ENCODE data around the gene SAMD15.
A peak's percentile ranks its signal among the peaks of the same experiment; 100 is the strongest.

SAMD15 gene

DNA sequence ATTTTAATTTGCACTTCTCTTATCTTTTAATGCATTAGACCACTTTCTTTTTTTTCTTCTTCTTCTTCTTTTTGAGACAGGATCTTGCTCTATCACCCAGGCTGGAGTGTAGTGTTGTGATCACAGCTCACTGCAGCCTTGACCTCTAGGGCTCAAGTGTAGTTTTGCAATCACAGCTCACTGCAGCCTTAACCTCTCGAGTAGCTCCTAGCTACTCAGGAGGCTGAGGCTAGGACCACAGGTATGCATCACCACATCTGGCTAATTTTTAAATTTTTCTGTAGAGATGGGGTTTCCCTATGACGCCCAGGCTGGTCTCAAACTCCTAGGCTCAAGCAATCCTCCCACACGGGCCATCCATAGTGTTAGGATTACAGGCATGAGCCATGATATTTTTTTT, 13.0 kb upstream of the SAMD15 start:
- no peaks in the 10 kb centered on the region for H3K27me3 ChIP-seq (replicated peaks; ENCODE audit: control insufficient read depth, insufficient read depth, low read length)
- TF ChIP-seq, protein P1, sequence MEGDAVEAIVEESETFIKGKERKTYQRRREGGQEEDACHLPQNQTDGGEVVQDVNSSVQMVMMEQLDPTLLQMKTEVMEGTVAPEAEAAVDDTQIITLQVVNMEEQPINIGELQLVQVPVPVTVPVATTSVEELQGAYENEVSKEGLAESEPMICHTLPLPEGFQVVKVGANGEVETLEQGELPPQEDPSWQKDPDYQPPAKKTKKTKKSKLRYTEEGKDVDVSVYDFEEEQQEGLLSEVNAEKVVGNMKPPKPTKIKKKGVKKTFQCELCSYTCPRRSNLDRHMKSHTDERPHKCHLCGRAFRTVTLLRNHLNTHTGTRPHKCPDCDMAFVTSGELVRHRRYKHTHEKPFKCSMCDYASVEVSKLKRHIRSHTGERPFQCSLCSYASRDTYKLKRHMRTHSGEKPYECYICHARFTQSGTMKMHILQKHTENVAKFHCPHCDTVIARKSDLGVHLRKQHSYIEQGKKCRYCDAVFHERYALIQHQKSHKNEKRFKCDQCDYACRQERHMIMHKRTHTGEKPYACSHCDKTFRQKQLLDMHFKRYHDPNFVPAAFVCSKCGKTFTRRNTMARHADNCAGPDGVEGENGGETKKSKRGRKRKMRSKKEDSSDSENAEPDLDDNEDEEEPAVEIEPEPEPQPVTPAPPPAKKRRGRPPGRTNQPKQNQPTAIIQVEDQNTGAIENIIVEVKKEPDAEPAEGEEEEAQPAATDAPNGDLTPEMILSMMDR (IDR thresholded peaks at IDR 0.05; ENCODE audit: insufficient read depth, low read length, poor library complexity, severe bottlenecking): no peak
- H3K4me3 ChIP-seq (replicated peaks; ENCODE audit: low read depth, low read length): no peak overlapping the region
- DNase-seq (ENCODE audit: extremely low read depth, insufficient read length): no peak
- H3K36me3 ChIP-seq (ENCODE audit: control insufficient read depth, insufficient read depth, low read length): no peaks in the 10 kb centered on the region

DNA sequence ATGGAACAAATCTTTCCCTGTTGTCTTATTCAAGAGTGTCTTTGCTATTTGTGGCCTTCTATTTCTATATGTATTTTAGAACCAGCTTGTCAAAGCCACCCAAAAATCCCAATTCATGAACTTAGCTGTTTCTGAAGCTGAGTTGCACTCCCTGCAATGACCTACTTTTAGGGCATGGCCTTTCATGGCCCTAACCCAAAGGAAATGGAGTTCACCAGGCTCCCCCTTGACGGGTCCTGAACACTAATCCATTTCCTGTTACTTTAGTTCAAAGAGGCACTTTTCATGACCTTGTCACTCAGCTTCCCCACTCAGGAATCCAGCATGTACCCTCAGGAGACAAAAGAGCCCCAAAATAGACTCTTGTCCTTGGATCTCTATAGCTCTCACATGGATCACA, 7.9 kb upstream of the SAMD15 start:
- Histone ChIP-seq H3K27me3 (replicated peaks; ENCODE audit: control insufficient read depth, insufficient read depth, low read length) (no peaks in the 10 kb centered on the region), H3K36me3 (ENCODE audit: control insufficient read depth, insufficient read depth, low read length) (no peaks in the 10 kb centered on the region), H3K4me3 (replicated peaks; ENCODE audit: low read depth, low read length) (no peak overlapping the region)
- no peak for DNase-seq (ENCODE audit: extremely low read depth, insufficient read length)
- TF ChIP-seq, protein P1 (IDR thresholded peaks at IDR 0.05; ENCODE audit: insufficient read depth, low read length, poor library complexity, severe bottlenecking): no peak

DNA sequence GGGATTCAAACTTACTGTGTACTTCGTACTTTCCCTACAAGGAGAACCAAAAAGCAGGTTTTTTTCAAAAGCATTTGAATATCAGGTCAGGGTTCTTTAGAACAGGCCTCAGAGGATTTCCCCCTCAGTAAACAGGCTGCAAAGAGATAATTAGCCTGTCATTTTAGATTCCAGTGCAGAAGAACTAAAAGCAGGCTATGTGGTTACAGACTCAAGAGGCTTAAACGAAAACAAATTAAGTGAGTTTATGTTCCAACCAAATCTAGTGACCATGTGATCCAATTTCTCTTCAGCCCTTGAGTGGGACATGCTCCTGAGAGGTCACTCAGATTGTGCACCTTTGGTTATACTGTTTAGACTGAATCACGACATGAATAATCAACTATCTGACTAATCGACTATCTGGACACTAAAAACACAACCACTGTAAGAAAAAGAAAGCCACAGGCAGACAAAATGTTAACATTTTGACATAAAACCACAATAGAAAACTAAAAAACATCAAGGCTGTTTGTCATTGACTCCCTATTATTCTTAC, 4.8 kb upstream of the SAMD15 start:
- DNase-seq (ENCODE audit: extremely low read depth, insufficient read length): peak; percentile 68
- peak overlapping the region; percentile 48 for H3K4me3 ChIP-seq (replicated peaks; ENCODE audit: low read depth, low read length)

DNA sequence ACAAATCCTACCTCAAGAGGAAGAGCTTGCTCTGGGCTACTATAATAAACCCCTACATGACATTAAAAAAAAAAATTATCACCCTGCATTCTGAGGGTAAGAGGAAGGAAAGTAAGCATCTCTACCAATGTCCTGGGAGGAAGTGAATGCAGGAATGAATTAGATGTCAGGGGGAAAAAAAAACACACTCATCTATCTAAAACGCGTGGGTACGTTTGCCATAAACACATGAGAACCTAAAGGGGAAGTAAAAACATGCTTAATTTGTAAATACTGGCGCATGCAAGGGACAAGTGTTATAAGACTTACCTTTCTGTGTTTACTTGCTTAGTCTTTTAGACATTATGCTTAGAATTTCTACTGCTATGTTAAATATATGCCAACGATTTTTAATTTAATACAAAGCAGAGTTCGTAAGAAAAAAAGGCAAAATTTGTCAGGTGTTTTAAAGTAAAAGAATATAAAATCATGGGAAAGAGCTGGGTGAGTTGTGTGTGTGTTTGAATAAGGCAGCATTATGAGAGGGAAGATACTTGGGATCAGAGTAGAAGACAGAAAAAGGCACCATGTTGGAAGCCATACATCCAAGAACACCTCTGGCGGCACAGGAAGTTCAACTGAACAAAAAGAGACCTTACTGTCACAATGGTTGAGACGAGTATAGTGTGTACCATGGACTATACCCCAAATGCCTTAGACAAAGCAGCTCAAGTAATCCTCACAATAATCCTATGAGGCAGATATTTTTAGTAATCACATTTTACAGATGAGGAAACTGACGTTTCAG, 1.8 kb upstream of the SAMD15 start:
- DNase-seq (ENCODE audit: extremely low read depth, insufficient read length): peak; percentile 20
- H3K27me3 ChIP-seq (replicated peaks; ENCODE audit: control insufficient read depth, insufficient read depth, low read length): no peaks in the 10 kb centered on the region
- peak overlapping the region; percentile 71 for H3K4me3 ChIP-seq (replicated peaks; ENCODE audit: low read depth, low read length)
- TF ChIP-seq, protein P1 (IDR thresholded peaks at IDR 0.05; ENCODE audit: insufficient read depth, low read length, poor library complexity, severe bottlenecking): no peak
- H3K36me3 ChIP-seq (ENCODE audit: control insufficient read depth, insufficient read depth, low read length): no peaks in the 10 kb centered on the region

More for the DNA sequence above, 4.8 kb upstream of the SAMD15 start:
- Histone ChIP-seq H3K27me3 (replicated peaks; ENCODE audit: control insufficient read depth, insufficient read depth, low read length) (no peaks in the 10 kb centered on the region), H3K36me3 (ENCODE audit: control insufficient read depth, insufficient read depth, low read length) (no peaks in the 10 kb centered on the region)
- TF ChIP-seq, protein P1 (IDR thresholded peaks at IDR 0.05; ENCODE audit: insufficient read depth, low read length, poor library complexity, severe bottlenecking): no peak

DNA sequence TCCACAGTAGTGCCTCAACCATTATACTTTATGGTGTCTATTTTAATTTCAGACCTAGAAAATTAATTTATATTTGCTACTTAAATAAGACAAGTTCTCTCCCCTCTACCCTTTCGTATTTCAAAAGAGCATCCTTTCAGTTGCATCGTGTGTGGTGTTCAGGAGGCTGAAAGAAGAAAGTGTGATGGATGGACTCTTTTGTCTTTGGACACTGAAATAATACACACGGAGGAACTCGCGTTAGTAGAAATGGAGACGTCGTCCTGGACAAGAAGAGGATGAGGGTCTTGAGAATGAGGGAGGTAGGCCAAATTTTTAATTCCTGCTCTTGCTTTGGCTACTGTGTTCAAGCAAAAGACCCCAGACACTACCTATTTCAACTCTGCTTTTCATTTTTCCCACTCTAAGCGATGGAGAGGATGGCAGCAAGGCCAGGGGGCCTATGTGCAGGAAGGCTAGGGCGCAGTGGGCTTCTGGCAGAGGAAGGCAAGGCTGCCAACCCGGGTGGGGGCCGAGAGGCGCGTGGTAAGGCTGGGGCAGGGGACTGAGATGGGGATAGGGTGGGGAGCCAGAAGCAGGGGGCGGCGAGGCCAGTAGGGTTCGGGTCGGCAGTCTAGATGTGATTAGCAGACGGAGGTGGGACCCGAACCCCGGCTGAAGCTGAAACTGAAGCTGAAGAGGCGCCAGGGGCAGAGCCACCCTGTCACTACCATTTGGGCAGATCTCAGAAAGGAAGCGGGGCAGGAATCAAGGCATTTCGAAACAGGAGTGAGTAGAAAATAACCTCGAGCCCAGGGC, 1.0 kb upstream of the SAMD15 start:
- Histone ChIP-seq H3K27me3 (replicated peaks; ENCODE audit: control insufficient read depth, insufficient read depth, low read length) (no peaks in the 10 kb centered on the region), H3K36me3 (ENCODE audit: control insufficient read depth, insufficient read depth, low read length) (no peaks in the 10 kb centered on the region), H3K4me3 (replicated peaks; ENCODE audit: low read depth, low read length) (peak overlapping the region; percentile 71)
- DNase-seq (ENCODE audit: extremely low read depth, insufficient read length): no peak
- TF ChIP-seq, protein P1 (IDR thresholded peaks at IDR 0.05; ENCODE audit: insufficient read depth, low read length, poor library complexity, severe bottlenecking): no peak

All from GM06990 (cell line).